ENCODE measurements around the gene CNIH1.
"Not testable (repeated sequence)": the region's sequence is repeated elsewhere in the genome, so short reads cannot be mapped to it uniquely, and the experiment has no call there.

CNIH1 gene

GRCh38 chr14:54467280-54467679, 26.1 kb upstream of the CNIH1 start:
- no peak for DNase-seq
- no peak for ATAC-seq

GRCh38 chr14:54465654-54466053, 24.5 kb upstream of the CNIH1 start:
- ATAC-seq (no peak), DNase-seq (no peak)

GRCh38 chr14:54462048-54462447, 20.9 kb upstream of the CNIH1 start:
- ATAC-seq: peak; percentile 75
- DNase-seq: no peak

- ATAC-seq (no peak), DNase-seq (no peak)
Measured at GRCh38 chr14:54459106-54459505, 17.9 kb upstream of the CNIH1 start.

- DNase-seq, ATAC-seq: not testable (repeated sequence)
Measured at GRCh38 chr14:54458536-54458935, 17.4 kb upstream of the CNIH1 start.

- DNase-seq (no peak), ATAC-seq (no peak)
Measured at GRCh38 chr14:54457609-54457996, 16.4 kb upstream of the CNIH1 start.

- DNase-seq, ATAC-seq: not testable (repeated sequence)
Measured at GRCh38 chr14:54456820-54457608, 15.8 kb upstream of the CNIH1 start.

GRCh38 chr14:54455363-54455762, 14.2 kb upstream of the CNIH1 start:
- DNase-seq (no peak), ATAC-seq (no peak)

GRCh38 chr14:54453990-54454389, 12.8 kb upstream of the CNIH1 start:
- ATAC-seq, DNase-seq: not testable (repeated sequence)

- ATAC-seq (no peak), DNase-seq (no peak)
Measured at GRCh38 chr14:54453252-54453651, 12.1 kb upstream of the CNIH1 start.

- ATAC-seq (no peak), DNase-seq (no peak)
Measured at GRCh38 chr14:54451961-54452360, 10.8 kb upstream of the CNIH1 start.

- DNase-seq: no peak
- no peak for ATAC-seq
Measured at GRCh38 chr14:54451121-54451601, 10.0 kb upstream of the CNIH1 start.

GRCh38 chr14:54450535-54450934, 9.4 kb upstream of the CNIH1 start:
- ATAC-seq (peak; percentile 85), DNase-seq (peak; percentile 27)

- DNase-seq (no peak), ATAC-seq (peak; percentile 47)
Measured at GRCh38 chr14:54447231-54447692, 6.1 kb upstream of the CNIH1 start.

GRCh38 chr14:54446161-54446693, 5.1 kb upstream of the CNIH1 start:
- no peak for ATAC-seq
- DNase-seq: no peak

GRCh38 chr14:54444681-54445080, 3.5 kb upstream of the CNIH1 start:
- ATAC-seq (no peak), DNase-seq (no peak)

- ATAC-seq (no peak), DNase-seq (no peak)
Measured at GRCh38 chr14:54443981-54444380, 2.8 kb upstream of the CNIH1 start.

- not testable (repeated sequence) for DNase-seq, ATAC-seq
Measured at GRCh38 chr14:54442961-54443360, 1.8 kb upstream of the CNIH1 start.

GRCh38 chr14:54440476-54440872, 700 bp downstream of the CNIH1 start:
- ATAC-seq (no peak), DNase-seq (no peak)

- DNase-seq (no peak), ATAC-seq (no peak)
Measured at GRCh38 chr14:54440037-54440436, 1.1 kb downstream of the CNIH1 start.

GRCh38 chr14:54438703-54439102, 2.5 kb downstream of the CNIH1 start:
- DNase-seq: no peak
- no peak for ATAC-seq

GRCh38 chr14:54437954-54438353, 3.2 kb downstream of the CNIH1 start:
- ATAC-seq: not testable (repeated sequence)

GRCh38 chr14:54435500-54435981, 5.6 kb downstream of the CNIH1 start:
- DNase-seq: no peak
- ATAC-seq: peak; percentile 96

More at GRCh38 chr14:54437954-54438353, 3.2 kb downstream of the CNIH1 start:
- not testable (repeated sequence) for DNase-seq

All from stimulated activated naive CD8-positive, alpha-beta T cell treated with anti-CD3 and anti-CD28 coated beads, Interleukin-15, Interleukin-2, amounts not matched to agents 100 U/mL and 50 U/mL, for 24 hours (primary cell).